ENCODE measurements around the gene MAB21L4. TPM values are rescaled to one million over a fixed set of nuclear protein-coding genes. Genes with fewer than 3 reads are reported as not detected.

MAB21L4 gene
- total RNA-seq, 1 donor: not detected

DNA sequence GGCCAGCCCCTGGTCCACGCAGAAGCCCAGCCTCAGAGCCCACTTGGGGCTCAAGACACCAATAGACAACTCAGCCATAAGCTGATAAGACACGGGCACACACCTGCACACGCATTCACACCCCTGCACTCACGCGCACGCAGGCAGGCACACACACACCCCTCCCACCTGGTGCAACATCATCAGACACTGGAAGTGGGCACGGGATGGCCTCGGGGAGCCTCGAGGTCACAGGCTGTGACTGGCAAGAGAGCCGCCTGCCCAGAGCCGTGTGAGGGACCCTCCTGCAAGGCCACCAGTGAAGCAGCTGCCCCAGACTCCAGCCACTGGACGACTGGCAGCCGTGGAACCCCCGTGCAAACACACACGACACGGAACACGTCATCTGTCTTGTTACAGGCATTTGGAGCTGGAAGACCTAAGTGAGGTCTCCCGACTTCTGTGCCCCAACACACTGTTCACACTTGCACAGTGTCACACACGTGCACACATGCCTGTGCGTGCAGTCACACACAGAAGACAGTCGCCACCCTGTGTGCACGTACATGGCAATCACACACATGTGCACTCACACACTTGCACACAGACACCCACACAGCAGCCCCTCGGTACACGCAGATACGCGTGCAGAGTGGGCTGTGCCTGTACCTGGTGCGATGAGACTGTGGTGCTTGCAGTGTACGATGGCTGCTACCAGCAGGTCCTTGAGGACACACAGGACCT, 959 bp downstream of the MAB21L4 start:
- Histone ChIP-seq H3K4me1 (ENCODE audit: insufficient read depth, low read length) (no peaks in the 10 kb centered on the region), H3K27me3 (ENCODE audit: insufficient read depth, low read length) (no peaks in the 10 kb centered on the region), H3K9me3 (ENCODE audit: low read depth, low read length) (no peaks in the 10 kb centered on the region), H3K4me3 (ENCODE audit: low read length) (no peak overlapping the region)

GRCh38 chr2:240894006-240894405, 1.9 kb downstream of the MAB21L4 start:
- Histone ChIP-seq H3K9me3 (ENCODE audit: low read depth, low read length) (no peaks in the 10 kb centered on the region), H3K4me3 (ENCODE audit: low read length) (no peak overlapping the region), H3K4me1 (ENCODE audit: insufficient read depth, low read length) (no peaks in the 10 kb centered on the region), H3K27me3 (ENCODE audit: insufficient read depth, low read length) (no peaks in the 10 kb centered on the region)

DNA sequence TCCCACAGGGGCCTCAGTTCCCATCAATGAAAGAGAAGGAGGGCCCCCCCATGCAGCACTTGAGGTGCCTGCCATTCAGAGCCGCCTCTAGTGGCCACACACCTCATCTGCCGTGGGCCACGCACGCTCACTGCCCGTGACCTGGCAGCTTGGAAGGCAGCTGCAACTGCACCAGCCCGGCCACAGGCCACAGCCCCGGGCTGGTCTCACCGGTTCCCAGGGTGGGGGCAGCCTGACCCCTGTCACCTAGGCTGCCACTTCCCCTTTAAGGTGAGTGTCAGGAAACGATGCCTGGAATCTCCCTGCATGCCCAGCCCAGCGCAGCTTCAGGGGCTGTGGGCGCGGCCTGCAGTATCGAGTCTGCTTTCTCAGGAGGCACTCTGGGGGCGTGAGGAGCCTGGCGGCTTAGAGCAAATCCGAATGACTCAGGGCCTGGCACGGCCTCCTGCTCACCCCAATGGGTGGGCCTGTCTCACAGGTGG, 2.6 kb downstream of the MAB21L4 start:
- no peaks in the 10 kb centered on the region for H3K4me1 ChIP-seq (ENCODE audit: insufficient read depth, low read length)
- no peaks in the 10 kb centered on the region for H3K9me3 ChIP-seq (ENCODE audit: low read depth, low read length)
- no peaks in the 10 kb centered on the region for H3K27me3 ChIP-seq (ENCODE audit: insufficient read depth, low read length)
- no peak overlapping the region for H3K4me3 ChIP-seq (ENCODE audit: low read length)

- Histone ChIP-seq H3K4me1 (ENCODE audit: insufficient read depth, low read length) (no peaks in the 10 kb centered on the region), H3K4me3 (ENCODE audit: low read length) (no peak overlapping the region), H3K27me3 (ENCODE audit: insufficient read depth, low read length) (no peaks in the 10 kb centered on the region), H3K9me3 (ENCODE audit: low read depth, low read length) (no peaks in the 10 kb centered on the region)
Observed at GRCh38 chr2:240892925-240893324, 3.0 kb downstream of the MAB21L4 start.

GRCh38 chr2:240892356-240892755, 3.6 kb downstream of the MAB21L4 start:
- Histone ChIP-seq H3K4me1 (ENCODE audit: insufficient read depth, low read length) (no peaks in the 10 kb centered on the region), H3K9me3 (ENCODE audit: low read depth, low read length) (no peaks in the 10 kb centered on the region), H3K27me3 (ENCODE audit: insufficient read depth, low read length) (no peaks in the 10 kb centered on the region), H3K4me3 (ENCODE audit: low read length) (no peak overlapping the region)

- Histone ChIP-seq H3K27me3 (ENCODE audit: insufficient read depth, low read length) (no peaks in the 10 kb centered on the region), H3K9me3 (ENCODE audit: low read depth, low read length) (no peaks in the 10 kb centered on the region), H3K4me3 (ENCODE audit: low read length) (no peak overlapping the region), H3K4me1 (ENCODE audit: insufficient read depth, low read length) (no peaks in the 10 kb centered on the region)
Observed at GRCh38 chr2:240891492-240892340, 4.2 kb downstream of the MAB21L4 start.

DNA sequence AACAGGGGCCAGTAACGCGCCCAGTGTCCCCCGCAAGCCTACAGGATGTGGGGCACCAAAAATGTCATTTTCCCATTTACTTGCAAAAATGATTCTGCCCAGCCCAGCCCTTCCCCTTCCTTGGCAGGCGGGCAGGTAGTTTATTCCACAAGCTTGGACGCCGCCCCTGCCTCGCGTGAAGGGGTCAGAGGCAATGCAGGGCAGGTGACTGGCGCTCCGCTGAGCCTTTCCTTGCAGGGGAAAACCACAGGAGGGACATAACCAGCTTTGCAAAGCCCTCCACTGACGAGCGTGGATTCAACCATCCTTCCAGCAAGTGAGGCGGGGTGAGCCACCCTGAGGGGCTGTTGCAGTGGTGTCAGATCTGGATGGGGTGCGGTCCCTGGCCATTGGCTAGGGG, 5.3 kb downstream of the MAB21L4 start:
- Histone ChIP-seq H3K27me3 (ENCODE audit: insufficient read depth, low read length) (no peaks in the 10 kb centered on the region), H3K4me3 (ENCODE audit: low read length) (no peak overlapping the region), H3K9me3 (ENCODE audit: low read depth, low read length) (no peaks in the 10 kb centered on the region), H3K4me1 (ENCODE audit: insufficient read depth, low read length) (no peaks in the 10 kb centered on the region)

DNA sequence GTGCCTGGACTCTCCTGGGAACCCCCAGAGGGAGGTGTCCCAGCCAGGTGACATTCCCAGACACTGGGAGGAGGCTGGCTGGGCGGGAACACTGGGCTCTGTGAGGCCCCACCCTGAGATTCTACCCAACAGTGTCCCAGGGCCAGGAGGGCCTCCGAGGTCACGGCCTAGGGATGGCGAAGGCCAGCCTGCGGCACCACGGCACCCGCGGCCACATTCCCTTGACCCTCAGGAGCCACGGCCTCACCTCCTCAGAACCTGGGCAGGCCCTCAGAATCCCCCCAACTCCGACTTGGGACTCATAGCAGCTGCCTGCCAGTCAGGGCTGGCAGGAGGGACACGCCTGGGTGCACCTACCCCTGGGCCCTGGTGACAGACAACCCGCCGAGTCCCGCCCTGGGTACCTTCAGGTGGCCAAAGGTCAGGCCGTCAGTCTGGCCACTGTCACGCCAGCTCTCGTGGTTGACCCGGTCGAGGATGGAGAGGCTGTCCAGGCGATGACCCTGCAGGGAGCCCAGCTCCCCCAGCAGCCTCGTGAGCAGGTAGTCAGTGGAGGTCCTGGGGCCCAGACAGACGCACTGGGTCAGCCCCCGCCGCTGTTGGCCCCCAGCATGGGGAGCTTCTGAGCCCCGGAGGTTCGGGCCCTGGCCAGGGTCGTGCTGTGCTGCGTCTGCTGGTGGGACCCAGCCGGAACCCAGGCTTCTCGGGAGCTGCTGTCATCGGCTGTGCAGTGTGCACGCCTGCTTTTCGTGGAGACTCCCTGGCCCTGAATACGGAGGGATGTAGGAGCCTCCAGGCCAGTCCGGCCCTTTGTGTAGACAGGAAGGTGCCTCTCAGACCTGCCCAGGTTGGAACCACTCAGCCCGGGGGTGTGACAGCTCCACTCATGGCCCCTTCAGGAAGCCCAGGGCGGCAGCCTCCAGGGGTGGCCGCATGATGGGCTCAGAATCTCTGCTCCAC, 6.1 kb downstream of the MAB21L4 start:
- H3K4me3 ChIP-seq (ENCODE audit: low read length): no peak overlapping the region
- no peaks in the 10 kb centered on the region for H3K27me3 ChIP-seq (ENCODE audit: insufficient read depth, low read length)
- H3K9me3 ChIP-seq (ENCODE audit: low read depth, low read length): no peaks in the 10 kb centered on the region
- H3K4me1 ChIP-seq (ENCODE audit: insufficient read depth, low read length): no peaks in the 10 kb centered on the region

- H3K9me3 ChIP-seq (ENCODE audit: low read depth, low read length): no peaks in the 10 kb centered on the region
- H3K4me3 ChIP-seq (ENCODE audit: low read length): no peak overlapping the region
- H3K4me1 ChIP-seq (ENCODE audit: insufficient read depth, low read length): no peaks in the 10 kb centered on the region
- no peaks in the 10 kb centered on the region for H3K27me3 ChIP-seq (ENCODE audit: insufficient read depth, low read length)
Observed at GRCh38 chr2:240888890-240889573, 6.9 kb downstream of the MAB21L4 start.

DNA sequence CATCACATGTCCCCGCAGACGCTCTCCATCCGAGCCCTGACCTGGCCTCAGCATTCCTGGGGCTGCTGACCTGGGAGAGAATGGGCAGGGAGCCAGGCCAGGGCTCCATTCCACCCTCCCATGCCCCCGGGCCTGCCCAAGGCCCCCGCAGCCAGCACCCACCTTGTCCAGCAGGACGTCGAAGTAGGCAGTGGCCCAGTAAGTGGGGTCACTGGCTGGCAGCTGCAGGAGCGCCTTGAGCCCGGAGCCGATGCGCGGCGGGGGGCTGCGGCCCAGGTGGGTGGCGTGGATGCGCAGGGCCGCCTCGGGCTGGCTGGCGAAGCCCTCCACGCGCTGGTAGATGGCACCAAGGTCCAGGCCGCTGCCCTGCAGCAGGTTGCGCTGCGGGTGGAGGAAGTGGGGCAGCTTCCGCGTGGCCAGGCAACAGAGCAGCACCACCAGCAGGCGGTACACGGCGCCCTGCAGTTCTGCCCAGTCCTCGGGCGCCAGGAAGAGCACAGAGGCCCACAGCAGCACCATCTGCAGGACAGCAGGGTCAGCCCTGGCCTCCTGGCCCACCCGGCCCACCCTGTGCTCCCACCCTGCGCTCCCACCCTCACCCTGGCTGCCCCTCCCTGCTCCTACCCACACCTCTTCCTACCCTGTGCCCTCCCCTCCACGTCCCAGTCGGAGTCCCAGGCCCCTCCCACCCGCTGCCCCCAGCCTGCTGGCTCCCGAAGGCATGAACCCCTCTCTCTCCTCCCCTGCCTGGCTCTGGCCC, 7.6 kb downstream of the MAB21L4 start:
- no peaks in the 10 kb centered on the region for H3K27me3 ChIP-seq (ENCODE audit: insufficient read depth, low read length)
- H3K4me3 ChIP-seq (ENCODE audit: low read length): no peak overlapping the region
- H3K4me1 ChIP-seq (ENCODE audit: insufficient read depth, low read length): no peaks in the 10 kb centered on the region
- H3K9me3 ChIP-seq (ENCODE audit: low read depth, low read length): no peaks in the 10 kb centered on the region

GRCh38 chr2:240887631-240888030, 8.3 kb downstream of the MAB21L4 start:
- H3K9me3 ChIP-seq (ENCODE audit: low read depth, low read length): no peaks in the 10 kb centered on the region
- H3K27me3 ChIP-seq (ENCODE audit: insufficient read depth, low read length): no peaks in the 10 kb centered on the region
- H3K4me1 ChIP-seq (ENCODE audit: insufficient read depth, low read length): no peaks in the 10 kb centered on the region
- H3K4me3 ChIP-seq (ENCODE audit: low read length): no peak overlapping the region

DNA sequence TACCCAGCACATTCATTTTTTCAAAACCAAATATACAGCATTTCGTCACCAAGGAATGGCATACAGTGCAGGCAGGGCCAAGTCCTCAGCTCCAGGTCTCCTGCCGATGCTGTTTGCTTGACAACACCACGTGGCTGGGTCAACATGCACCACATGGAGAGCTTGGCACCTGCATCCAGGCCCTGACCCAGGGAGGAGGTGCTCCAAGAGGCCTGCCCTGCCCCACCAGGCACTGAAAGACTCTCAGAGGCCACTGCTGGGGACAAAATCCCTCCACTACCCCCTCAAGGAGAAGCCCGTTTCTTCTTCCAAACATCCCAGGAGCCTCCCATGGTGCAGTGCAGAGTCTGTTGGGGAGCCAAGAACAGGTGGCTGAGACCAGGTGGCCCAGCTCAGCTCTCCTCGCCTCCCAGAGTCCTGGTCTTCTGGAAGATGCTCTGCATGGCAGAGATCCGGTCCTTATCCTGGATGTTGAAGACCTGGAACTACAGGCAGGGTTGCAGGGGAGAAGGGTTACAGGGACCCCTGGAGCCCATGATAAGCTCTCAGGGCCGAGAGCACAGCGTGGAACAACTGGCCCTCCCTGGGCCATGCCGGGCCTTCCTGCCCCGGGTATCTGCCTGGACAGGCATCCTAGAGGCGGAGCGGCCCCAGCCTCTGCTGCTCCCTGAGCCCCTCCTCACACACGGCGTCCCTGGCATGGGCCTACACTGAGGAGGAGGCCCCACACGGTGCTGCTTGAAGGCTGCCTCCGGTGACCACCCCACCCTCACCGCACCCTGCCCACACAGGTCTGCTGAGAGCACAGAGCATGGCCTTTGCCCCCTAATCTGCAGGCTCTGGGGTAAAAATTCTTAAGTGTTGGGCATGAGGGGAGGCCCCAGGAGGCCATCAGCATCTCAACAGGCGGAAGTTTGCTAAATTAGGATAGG, 9.0 kb downstream of the MAB21L4 start:
- Histone ChIP-seq H3K9me3 (ENCODE audit: low read depth, low read length) (no peaks in the 10 kb centered on the region), H3K4me3 (ENCODE audit: low read length) (no peak overlapping the region), H3K4me1 (ENCODE audit: insufficient read depth, low read length) (no peaks in the 10 kb centered on the region), H3K27me3 (ENCODE audit: insufficient read depth, low read length) (no peaks in the 10 kb centered on the region)

DNA sequence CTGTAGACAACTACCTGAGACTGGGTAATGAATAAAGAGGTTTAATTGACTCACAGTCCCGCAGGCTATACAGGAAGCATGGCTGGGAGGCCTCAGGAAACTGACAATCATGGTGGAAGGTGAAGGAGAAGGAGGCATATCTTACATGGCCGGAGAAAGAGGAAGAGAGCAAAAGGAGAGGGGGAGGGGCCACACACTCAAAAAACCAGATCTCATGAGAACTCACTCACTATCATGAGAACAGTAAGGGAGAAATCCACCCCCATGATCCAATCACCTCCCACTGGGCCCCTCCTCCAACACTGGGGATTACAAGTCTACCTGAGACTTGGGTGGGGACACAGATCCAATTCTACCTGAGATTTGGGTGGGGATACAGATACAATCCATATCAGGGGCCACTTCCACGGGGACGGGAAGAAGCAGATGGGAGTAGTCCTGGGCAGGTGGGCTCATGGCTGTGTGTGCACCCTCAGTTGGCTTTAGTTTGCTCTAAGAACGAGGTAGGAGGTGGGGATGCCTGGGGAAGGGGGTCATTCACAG, 9.9 kb downstream of the MAB21L4 start:
- no peaks in the 10 kb centered on the region for H3K4me1 ChIP-seq (ENCODE audit: insufficient read depth, low read length)
- no peaks in the 10 kb centered on the region for H3K9me3 ChIP-seq (ENCODE audit: low read depth, low read length)
- H3K4me3 ChIP-seq (ENCODE audit: low read length): no peak overlapping the region
- H3K27me3 ChIP-seq (ENCODE audit: insufficient read depth, low read length): no peaks in the 10 kb centered on the region

Measured in mononuclear cell (primary cell).